K562 (cell line): ENCODE data around the gene SGMS1. TPM values are rescaled to one million over a fixed set of nuclear protein-coding genes. Genes with fewer than 3 reads are reported as not detected.

Source experiments
- CTCFL ChIP-seq: IDR thresholded peaks from 2 replicates; pipeline ENCODE4 v1.6.1; 2011; ENCODE audit warnings: borderline replicate concordance, low read depth, mild to moderate bottlenecking, moderate library complexity, low read length; ENCODE audit not compliant: insufficient read depth, poor library complexity, severe bottlenecking
- DEAF1 ChIP-seq: fragments of 450-650 bp; formaldehyde crosslinking; IDR thresholded peaks from 2 replicates; pipeline ENCODE4 v1.4.0; 2020; ENCODE audit warnings: mild to moderate bottlenecking, moderate library complexity
- HEY1 ChIP-seq: fragments of 250-450 bp; sonication (Bioruptor Pico); IDR thresholded peaks from 2 replicates; pipeline ENCODE4 v1.5.0; 2020; ENCODE audit warnings: mild to moderate bottlenecking, moderate library complexity, borderline replicate concordance
- JUN ChIP-seq, 2 experiments: sonication (generic) in 1 of 2; formaldehyde crosslinking in 1 of 2; IDR thresholded peaks; 2 replicates each; pipeline versions ENCODE4 v1.6.1 to v1.8.0; 2012 to 2022; ENCODE audit warnings: borderline replicate concordance in 2 of 2, mild to moderate bottlenecking in 2 of 2, improper control_type of control experiment in 1 of 2, low read depth in 1 of 2, low read length in 1 of 2, missing genetic modification reagents in 1 of 2
- NCOR1 ChIP-seq: fragments of 450-650 bp; IDR thresholded peaks from 2 replicates; pipeline ENCODE4 v1.6.1; 2016; ENCODE audit warnings: mild to moderate bottlenecking, moderate library complexity
- SRSF7 ChIP-seq: fragments of 200-400 bp; formaldehyde crosslinking; optimal IDR thresholded peaks from 2 replicates; pipeline ENCODE3; 2017; ENCODE audit warnings: mild to moderate bottlenecking, low read depth, low read length
- TEAD1 ChIP-seq, 2 experiments: fragments of 450-650 bp in 1 of 2; sonication (generic) in 1 of 2; formaldehyde crosslinking; IDR thresholded peaks; 2 replicates each; pipeline versions ENCODE4 v1.4.0 to v1.8.0; 2020 to 2022; ENCODE audit warnings: mild to moderate bottlenecking in 2 of 2, missing genetic modification reagents in 1 of 2
- TGIF2 ChIP-seq: sonication (generic); formaldehyde crosslinking; IDR thresholded peaks from 2 replicates; pipeline ENCODE4 v1.8.1; 2022; ENCODE audit warnings: mild to moderate bottlenecking, missing genetic modification reagents, moderate library complexity
- ZNF655 ChIP-seq: fragments of 250-450 bp; sonication (Bioruptor Pico); IDR thresholded peaks from 2 replicates; pipeline ENCODE4 v1.5.0; 2021
- polyA plus RNA-seq, 8 experiments: library from polyadenylated mRNA; depleted of rRNA in 4 of 8; stranded (reverse) in 5 of 8; unstranded in 3 of 8; fragments of >200 nt; fragmentation: Nextera tagmentation in 2 of 8; fragmentation: Illumina TruSeq in 1 of 8; extraction: Ambion mirVana in 2 of 8; extraction: Trizol in 1 of 8; gene quantifications; 2 replicates each; pipeline versions ENCODE4 v1.2.1 to v1.2.3, GENCODE V29; 2011 to 2014; ENCODE audit warnings: inconsistent platforms in 1 of 8, missing spikeins in 1 of 8
- total RNA-seq, 7 experiments: library from RNA; depleted of rRNA in 6 of 7; stranded (reverse); fragments of >200 nt in 6 of 7; fragmentation: Illumina TruSeq in 2 of 7; extraction: Trizol in 2 of 7; gene quantifications; 2 replicates each; pipeline versions ENCODE4 v1.2.1 to v1.2.3, GENCODE V29; 2011 to 2021; ENCODE audit warnings: low replicate concordance in 1 of 7
- TF ChIP-seq, protein P1 (sequence below): fragments of 250-450 bp; sonication (Bioruptor Pico); IDR thresholded peaks from 2 replicates; pipeline ENCODE4 v1.4.0; 2020
- TF ChIP-seq, protein P2 (sequence below): fragments of 450-650 bp; formaldehyde crosslinking; conservative IDR thresholded peaks from 2 replicates; pipeline ENCODE4 v1.4.0; 2022; ENCODE audit warnings: mild to moderate bottlenecking, missing genetic modification characterization
- TF ChIP-seq, protein P3 (sequence below): fragments of 250-450 bp; sonication (Bioruptor Pico); IDR thresholded peaks from 2 replicates; pipeline ENCODE4 v1.8.0; 2021; ENCODE audit warnings: mild to moderate bottlenecking, moderate library complexity

SGMS1 gene
- total and polyA plus RNA-seq, 9 of the 15 experiments (the other 6 are each of a cell fraction or from before 2014, with no cell fraction given), result 22.6 to 232 (median 82.2) TPM

DNA sequence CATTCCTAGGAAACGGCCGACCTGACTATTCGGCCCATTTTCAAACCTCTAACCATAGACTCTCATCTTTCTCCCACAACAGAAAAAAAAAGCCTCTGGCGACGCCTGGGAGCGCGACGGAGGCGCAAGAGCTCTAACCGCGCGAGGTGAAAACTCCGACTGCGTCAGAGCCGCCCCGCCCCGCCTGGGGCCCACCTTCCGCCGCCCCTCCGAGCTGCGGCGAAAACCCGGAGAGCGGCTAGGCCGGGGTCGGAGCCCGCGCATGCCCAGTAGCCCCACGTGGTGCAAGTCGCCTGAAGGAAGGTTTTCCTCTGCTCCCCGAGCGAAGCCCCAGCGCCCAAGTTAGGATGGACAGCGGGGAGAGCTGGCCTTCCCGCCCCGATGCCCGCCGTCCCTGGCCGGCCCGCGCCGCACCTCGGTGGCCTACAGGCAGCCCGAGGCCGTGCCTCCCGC is 683 bp upstream of the SGMS1 start (continued):
- TF ChIP-seq DEAF1, result 0 out of 2 replicates have a peak, but pooled peaks have one; percentile 3
- TF ChIP-seq JUN (IDR thresholded peaks at IDR 0.05; ENCODE audit: borderline replicate concordance, low read depth, low read length), result 0 out of 2 replicates have a peak, but pooled peaks have one; percentile 4
- no peak; the same call in 1 of the 2 replicates for TF ChIP-seq JUN (CRISPR knock-in tag; IDR thresholded peaks at IDR 0.05; ENCODE audit: borderline replicate concordance)
- TF ChIP-seq SRSF7, result no peak
- TF ChIP-seq, protein P1, sequence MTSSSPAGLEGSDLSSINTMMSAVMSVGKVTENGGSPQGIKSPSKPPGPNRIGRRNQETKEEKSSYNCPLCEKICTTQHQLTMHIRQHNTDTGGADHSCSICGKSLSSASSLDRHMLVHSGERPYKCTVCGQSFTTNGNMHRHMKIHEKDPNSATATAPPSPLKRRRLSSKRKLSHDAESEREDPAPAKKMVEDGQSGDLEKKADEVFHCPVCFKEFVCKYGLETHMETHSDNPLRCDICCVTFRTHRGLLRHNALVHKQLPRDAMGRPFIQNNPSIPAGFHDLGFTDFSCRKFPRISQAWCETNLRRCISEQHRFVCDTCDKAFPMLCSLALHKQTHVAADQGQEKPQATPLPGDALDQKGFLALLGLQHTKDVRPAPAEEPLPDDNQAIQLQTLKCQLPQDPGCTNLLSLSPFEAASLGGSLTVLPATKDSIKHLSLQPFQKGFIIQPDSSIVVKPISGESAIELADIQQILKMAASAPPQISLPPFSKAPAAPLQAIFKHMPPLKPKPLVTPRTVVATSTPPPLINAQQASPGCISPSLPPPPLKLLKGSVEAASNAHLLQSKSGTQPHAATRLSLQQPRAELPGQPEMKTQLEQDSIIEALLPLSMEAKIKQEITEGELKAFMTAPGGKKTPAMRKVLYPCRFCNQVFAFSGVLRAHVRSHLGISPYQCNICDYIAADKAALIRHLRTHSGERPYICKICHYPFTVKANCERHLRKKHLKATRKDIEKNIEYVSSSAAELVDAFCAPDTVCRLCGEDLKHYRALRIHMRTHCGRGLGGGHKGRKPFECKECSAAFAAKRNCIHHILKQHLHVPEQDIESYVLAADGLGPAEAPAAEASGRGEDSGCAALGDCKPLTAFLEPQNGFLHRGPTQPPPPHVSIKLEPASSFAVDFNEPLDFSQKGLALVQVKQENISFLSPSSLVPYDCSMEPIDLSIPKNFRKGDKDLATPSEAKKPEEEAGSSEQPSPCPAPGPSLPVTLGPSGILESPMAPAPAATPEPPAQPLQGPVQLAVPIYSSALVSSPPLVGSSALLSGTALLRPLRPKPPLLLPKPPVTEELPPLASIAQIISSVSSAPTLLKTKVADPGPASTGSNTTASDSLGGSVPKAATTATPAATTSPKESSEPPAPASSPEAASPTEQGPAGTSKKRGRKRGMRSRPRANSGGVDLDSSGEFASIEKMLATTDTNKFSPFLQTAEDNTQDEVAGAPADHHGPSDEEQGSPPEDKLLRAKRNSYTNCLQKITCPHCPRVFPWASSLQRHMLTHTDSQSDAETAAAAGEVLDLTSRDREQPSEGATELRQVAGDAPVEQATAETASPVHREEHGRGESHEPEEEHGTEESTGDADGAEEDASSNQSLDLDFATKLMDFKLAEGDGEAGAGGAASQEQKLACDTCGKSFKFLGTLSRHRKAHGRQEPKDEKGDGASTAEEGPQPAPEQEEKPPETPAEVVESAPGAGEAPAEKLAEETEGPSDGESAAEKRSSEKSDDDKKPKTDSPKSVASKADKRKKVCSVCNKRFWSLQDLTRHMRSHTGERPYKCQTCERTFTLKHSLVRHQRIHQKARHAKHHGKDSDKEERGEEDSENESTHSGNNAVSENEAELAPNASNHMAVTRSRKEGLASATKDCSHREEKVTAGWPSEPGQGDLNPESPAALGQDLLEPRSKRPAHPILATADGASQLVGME (CRISPR knock-in tag), result no peak
- TF ChIP-seq TGIF2 (CRISPR knock-in tag), result no peak; the same call in 1 of the 2 replicates
- TF ChIP-seq CTCFL, result no peak
- TF ChIP-seq HEY1 (CRISPR knock-in tag), result no peak
- TF ChIP-seq, protein P2, sequence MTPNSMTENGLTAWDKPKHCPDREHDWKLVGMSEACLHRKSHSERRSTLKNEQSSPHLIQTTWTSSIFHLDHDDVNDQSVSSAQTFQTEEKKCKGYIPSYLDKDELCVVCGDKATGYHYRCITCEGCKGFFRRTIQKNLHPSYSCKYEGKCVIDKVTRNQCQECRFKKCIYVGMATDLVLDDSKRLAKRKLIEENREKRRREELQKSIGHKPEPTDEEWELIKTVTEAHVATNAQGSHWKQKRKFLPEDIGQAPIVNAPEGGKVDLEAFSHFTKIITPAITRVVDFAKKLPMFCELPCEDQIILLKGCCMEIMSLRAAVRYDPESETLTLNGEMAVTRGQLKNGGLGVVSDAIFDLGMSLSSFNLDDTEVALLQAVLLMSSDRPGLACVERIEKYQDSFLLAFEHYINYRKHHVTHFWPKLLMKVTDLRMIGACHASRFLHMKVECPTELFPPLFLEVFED (CRISPR knock-in tag), result no peak
- no peak for TF ChIP-seq NCOR1
- TF ChIP-seq, protein P3, sequence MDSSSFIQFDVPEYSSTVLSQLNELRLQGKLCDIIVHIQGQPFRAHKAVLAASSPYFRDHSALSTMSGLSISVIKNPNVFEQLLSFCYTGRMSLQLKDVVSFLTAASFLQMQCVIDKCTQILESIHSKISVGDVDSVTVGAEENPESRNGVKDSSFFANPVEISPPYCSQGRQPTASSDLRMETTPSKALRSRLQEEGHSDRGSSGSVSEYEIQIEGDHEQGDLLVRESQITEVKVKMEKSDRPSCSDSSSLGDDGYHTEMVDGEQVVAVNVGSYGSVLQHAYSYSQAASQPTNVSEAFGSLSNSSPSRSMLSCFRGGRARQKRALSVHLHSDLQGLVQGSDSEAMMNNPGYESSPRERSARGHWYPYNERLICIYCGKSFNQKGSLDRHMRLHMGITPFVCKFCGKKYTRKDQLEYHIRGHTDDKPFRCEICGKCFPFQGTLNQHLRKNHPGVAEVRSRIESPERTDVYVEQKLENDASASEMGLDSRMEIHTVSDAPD (CRISPR knock-in tag), result no peak
- no peak for TF ChIP-seq ZNF655 (CRISPR knock-in tag)
- TF ChIP-seq TEAD1 (CRISPR knock-in tag; IDR thresholded peaks at IDR 0.05), result no peak; a peak in 1 of 4 replicates
